ENCODE results near the gene FBXL14.

Gene FBXL14

DNA sequence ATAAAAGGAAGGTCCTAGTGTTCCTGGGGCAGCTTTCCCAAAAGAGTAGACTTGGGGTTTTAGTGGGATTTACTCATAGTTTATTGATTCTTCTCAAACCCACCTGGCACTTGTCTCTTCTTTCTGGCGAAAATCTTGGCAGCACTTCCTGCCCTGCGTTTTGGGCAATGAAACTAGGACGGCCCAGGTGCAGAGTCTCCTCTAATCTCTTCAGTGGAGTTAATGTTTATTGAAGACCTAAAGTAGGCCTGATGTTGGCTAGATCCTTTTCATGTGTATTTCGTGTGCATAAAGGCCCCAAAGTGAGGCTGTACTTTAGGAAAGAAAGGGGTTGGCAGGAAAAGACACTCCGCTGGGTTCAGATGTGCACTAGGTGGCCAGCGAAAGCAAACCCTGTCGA lies 39.8 kb upstream of the FBXL14 start:
- no CpG with 5 or more reads among the region's 7 CpGs for WGBS (ENCODE audit: insufficient coverage, insufficient read length)
- H3K27me3 ChIP-seq (ENCODE audit: control insufficient read depth, insufficient read depth, low read length) = peaks cover 29% of the 10 kb centered on the region
- no peak for DNase-seq (ENCODE audit: low read depth, low spot score)
- no peak overlapping the region for H3K4me3 ChIP-seq (ENCODE audit: low read length)
- no peak overlapping the region for H3K27ac ChIP-seq (ENCODE audit: low read length)
- no peaks in the 10 kb centered on the region for H3K9me3 ChIP-seq (ENCODE audit: control insufficient read depth, insufficient read depth, low read length)
- H3K36me3 ChIP-seq (ENCODE audit: control insufficient read depth, insufficient read depth, low read length) = no peaks in the 10 kb centered on the region
- H3K4me1 ChIP-seq (ENCODE audit: control insufficient read depth, insufficient read depth, low read length) = 0 out of 2 replicates have a peak, but pooled peaks cover 2% of the 10 kb centered on the region

DNA sequence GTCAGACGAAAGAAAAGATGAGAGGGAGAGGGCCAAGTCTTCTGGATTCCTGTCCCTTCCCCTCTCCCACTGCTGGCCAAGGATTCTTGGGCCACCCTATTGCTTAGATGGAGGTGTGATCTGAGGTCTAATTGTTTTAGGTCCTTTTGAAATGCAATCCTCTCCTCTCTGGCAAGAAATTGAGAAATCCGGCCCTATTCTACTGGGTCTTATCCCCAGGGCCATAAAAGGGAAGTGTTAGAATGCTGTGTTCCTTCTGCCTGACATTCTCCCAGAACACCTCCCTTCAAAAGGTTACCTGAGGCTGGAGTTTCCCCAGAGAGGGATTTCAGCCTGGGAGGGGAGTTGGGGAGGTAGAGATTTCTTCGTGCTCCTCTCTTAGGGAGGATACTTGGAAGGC lies 39.1 kb upstream of the FBXL14 start:
- no peak for DNase-seq (ENCODE audit: low read depth, low spot score)
- H3K27me3 ChIP-seq (ENCODE audit: control insufficient read depth, insufficient read depth, low read length) = peaks cover 32% of the 10 kb centered on the region

DNA sequence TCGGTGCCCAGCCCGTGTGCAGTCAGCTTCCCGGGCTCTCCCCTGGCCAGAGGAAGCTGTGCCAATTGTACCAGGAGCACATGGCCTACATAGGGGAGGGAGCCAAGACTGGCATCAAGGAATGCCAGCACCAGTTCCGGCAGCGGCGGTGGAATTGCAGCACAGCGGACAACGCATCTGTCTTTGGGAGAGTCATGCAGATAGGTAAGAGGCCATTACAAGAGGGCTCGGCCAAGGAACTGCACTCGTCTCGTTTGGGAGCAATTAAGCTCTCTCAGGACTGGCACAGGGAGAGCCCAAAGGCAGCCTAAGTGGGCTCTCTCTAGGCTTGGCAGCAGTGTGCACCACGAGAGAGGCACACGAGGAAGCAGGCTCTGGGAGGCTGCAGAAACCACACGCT lies 38.3 kb upstream of the FBXL14 start:
- no peak overlapping the region for H3K27ac ChIP-seq (ENCODE audit: low read length)
- H3K9me3 ChIP-seq (ENCODE audit: control insufficient read depth, insufficient read depth, low read length) = no peaks in the 10 kb centered on the region
- peaks cover 35% of the 10 kb centered on the region for H3K27me3 ChIP-seq (ENCODE audit: control insufficient read depth, insufficient read depth, low read length)
- H3K4me1 ChIP-seq (ENCODE audit: control insufficient read depth, insufficient read depth, low read length) = 0 out of 2 replicates have a peak, but pooled peaks cover 2% of the 10 kb centered on the region
- no peak for DNase-seq (ENCODE audit: low read depth, low spot score)
- H3K36me3 ChIP-seq (ENCODE audit: control insufficient read depth, insufficient read depth, low read length) = no peaks in the 10 kb centered on the region
- H3K4me3 ChIP-seq (ENCODE audit: low read length) = no peak overlapping the region
- no CpG with 5 or more reads among the region's 14 CpGs for WGBS (ENCODE audit: insufficient coverage, insufficient read length)

More for the DNA sequence above, 39.1 kb upstream of the FBXL14 start:
- Histone ChIP-seq H3K27ac (ENCODE audit: low read length) (no peak overlapping the region), H3K9me3 (ENCODE audit: control insufficient read depth, insufficient read depth, low read length) (no peaks in the 10 kb centered on the region), H3K4me1 (ENCODE audit: control insufficient read depth, insufficient read depth, low read length) (0 out of 2 replicates have a peak, but pooled peaks cover 2% of the 10 kb centered on the region), H3K36me3 (ENCODE audit: control insufficient read depth, insufficient read depth, low read length) (no peaks in the 10 kb centered on the region), H3K4me3 (ENCODE audit: low read length) (no peak overlapping the region)
- WGBS (ENCODE audit: insufficient coverage, insufficient read length) = no CpG with 5 or more reads among the region's 3 CpGs

DNA sequence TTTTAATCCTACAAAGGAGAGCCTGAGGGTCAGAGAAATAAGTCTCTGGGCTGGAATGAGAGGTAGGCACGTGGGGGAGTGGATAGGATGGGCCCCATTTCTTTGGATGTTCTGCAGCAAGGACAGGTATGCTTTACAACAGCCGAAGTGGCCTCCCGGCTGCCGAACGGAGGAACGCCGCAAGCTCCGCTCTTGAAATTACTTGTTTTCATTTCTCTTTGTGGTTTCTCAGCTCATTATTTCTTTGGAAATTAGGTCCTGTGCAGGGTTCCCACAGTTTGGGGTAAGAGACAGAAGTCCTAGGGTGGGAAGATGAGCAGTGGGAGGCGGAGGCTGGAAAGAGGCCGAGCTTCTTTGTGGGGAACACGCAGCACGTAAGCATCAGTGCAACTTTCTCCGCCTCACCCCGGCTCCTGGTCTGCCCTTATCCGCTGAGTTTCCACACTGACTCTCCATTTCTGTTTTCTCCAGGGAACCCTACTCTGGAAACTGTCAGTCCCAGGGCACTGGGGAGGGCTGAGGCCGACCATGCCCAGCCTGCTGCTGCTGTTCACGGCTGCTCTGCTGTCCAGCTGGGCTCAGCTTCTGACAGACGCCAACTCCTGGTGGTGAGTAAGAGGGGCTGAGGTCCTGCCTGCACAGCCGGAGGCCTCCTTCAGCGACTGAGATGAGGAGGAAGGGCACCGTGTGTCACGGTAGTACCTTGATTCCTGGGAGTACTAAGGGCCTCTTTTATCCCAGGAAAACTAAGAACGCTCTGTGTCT lies 36.6 kb upstream of the FBXL14 start:
- H3K36me3 ChIP-seq (ENCODE audit: control insufficient read depth, insufficient read depth, low read length) = no peaks in the 10 kb centered on the region
- H3K4me1 ChIP-seq (ENCODE audit: control insufficient read depth, insufficient read depth, low read length) = 0 out of 2 replicates have a peak, but pooled peaks cover 2% of the 10 kb centered on the region
- peaks cover 35% of the 10 kb centered on the region for H3K27me3 ChIP-seq (ENCODE audit: control insufficient read depth, insufficient read depth, low read length)
- H3K4me3 ChIP-seq (ENCODE audit: low read length) = no peak overlapping the region
- no peak for DNase-seq (ENCODE audit: low read depth, low spot score)
- WGBS (ENCODE audit: insufficient coverage, insufficient read length) = no CpG with 5 or more reads among the region's 23 CpGs
- no peaks in the 10 kb centered on the region for H3K9me3 ChIP-seq (ENCODE audit: control insufficient read depth, insufficient read depth, low read length)
- no peak overlapping the region for H3K27ac ChIP-seq (ENCODE audit: low read length)

DNA sequence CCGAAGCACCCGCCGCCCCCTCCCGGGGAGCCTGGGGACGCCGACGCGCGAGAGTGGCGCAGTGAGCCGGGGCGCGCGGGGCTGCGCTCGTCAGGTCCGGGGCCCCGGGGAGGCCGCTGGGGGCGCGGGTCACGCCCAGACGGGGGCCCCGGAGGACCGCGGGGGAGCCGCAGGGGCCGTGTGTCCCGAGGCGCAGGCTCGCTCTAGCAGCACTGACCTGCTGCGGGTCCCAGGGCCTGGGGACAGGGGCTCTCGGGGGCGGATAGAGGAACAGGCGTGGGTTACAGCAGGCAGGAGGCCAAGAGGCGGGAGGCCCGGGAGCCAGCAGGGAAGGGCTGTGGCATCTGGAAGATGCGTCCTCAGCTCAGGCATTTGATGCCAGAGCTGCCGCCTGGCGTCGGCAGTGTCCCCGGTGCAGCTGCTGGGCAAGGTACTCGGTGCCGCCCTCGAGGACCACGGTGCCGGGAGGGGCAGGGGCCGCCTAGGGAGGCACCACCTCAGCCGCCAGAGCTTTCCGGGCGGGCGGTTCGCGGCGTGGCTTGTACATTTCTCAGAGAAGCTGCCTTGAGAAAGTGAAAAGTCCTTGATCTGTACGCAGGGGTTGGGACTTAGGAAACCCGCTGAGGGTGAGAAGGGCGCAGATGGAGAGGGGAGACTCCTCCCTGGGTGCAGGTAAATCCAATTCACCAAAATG lies 35.9 kb upstream of the FBXL14 start:
- H3K36me3 ChIP-seq (ENCODE audit: control insufficient read depth, insufficient read depth, low read length) = no peaks in the 10 kb centered on the region
- no peak overlapping the region for H3K27ac ChIP-seq (ENCODE audit: low read length)
- H3K4me3 ChIP-seq (ENCODE audit: low read length) = peak overlapping the region; percentile 18; the same call in 1 of the 2 replicates
- no peak for DNase-seq (ENCODE audit: low read depth, low spot score)
- 0 out of 2 replicates have a peak, but pooled peaks cover 2% of the 10 kb centered on the region for H3K4me1 ChIP-seq (ENCODE audit: control insufficient read depth, insufficient read depth, low read length)
- peaks cover 35% of the 10 kb centered on the region for H3K27me3 ChIP-seq (ENCODE audit: control insufficient read depth, insufficient read depth, low read length)
- WGBS (ENCODE audit: insufficient coverage, insufficient read length) = no CpG with 5 or more reads among the region's 58 CpGs
- no peaks in the 10 kb centered on the region for H3K9me3 ChIP-seq (ENCODE audit: control insufficient read depth, insufficient read depth, low read length)

DNA sequence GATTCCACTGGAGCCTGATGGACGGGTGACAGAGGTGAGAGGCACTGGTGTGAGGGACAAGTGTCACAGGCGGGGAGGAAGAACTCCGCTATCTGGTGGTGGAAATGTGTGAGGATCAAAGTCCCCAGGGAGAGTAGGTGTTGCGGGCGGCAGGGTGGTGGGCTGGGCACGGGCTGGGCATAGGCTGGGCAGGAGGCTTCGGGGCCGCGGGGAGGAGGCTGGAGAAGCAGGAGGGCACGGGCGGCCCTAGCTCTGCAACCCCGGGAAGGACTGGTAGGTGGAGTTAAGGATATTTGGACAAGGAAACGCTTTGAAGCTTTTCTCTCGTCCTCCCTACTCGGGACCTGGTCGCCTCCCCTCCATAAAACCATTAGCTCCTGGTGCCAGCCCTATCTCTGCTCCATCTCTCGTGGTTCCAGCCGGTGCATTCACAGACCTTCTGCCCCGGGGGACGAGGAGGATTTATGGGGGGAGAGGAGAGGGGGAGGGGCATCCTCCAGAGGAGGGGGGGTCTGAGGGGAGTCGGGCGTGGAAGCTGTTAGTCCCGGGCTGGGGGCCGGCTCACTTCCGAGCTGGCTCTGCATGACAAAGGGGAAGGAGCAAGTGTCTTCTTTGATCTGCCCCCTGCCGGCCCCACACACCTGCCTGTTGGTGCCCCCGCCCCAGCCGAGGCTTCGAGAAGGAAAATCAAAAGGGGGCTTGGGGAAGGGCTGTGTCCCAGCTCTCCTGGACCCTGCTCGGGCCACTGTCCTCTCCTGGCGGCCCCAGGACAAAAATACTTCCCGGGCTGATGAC lies 35.2 kb upstream of the FBXL14 start:
- no peaks in the 10 kb centered on the region for H3K36me3 ChIP-seq (ENCODE audit: control insufficient read depth, insufficient read depth, low read length)
- 0 out of 2 replicates have a peak, but pooled peaks cover 2% of the 10 kb centered on the region for H3K4me1 ChIP-seq (ENCODE audit: control insufficient read depth, insufficient read depth, low read length)
- no peak for DNase-seq (ENCODE audit: low read depth, low spot score)
- H3K27me3 ChIP-seq (ENCODE audit: control insufficient read depth, insufficient read depth, low read length) = peaks cover 35% of the 10 kb centered on the region
- no CpG with 5 or more reads among the region's 32 CpGs for WGBS (ENCODE audit: insufficient coverage, insufficient read length)
- H3K27ac ChIP-seq (ENCODE audit: low read length) = no peak overlapping the region
- no peaks in the 10 kb centered on the region for H3K9me3 ChIP-seq (ENCODE audit: control insufficient read depth, insufficient read depth, low read length)
- peak overlapping the region; percentile 18; the same call in 1 of the 2 replicates for H3K4me3 ChIP-seq (ENCODE audit: low read length)

DNA sequence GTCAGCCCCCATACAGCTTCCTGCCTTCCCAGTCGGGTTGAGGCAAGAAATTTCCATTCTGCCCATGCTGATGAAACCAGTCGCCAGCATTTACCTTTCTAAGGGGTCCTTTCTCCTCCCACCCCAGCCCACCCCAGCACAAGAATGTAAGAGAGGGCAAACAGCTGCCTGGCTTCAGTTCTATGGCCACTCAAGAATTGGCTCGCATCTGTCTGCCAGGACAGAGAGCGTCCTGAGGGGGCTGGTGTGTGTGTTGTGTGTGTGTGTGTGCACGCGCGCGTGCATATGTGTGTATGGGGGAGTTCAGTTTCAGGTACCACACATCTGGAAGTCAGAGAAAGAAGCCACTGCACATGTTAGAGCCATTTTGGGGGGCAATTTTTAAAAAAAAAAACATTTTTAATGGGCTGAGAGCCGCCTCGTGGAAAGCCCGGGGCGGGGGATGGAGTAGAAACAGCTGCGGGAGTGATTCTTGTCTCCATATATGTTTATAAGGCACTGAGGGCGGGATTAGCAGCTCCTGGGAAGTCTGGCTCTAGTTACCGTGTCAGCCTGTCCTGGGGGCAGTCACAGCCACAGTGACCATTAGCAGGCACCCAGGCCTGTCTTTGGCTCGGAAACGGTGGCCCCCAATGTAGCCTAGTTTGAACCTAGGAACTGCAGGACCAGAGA lies 34.4 kb upstream of the FBXL14 start, which contains the start of gene WNT5B:
Gene WNT5B, plus strand, starts transcription at position 566 of the 672 bp plus-strand sequence. CDS start 2,124 bp downstream, outside the sequence.
- H3K36me3 ChIP-seq (ENCODE audit: control insufficient read depth, insufficient read depth, low read length) = no peaks in the 10 kb centered on the region
- no peak for DNase-seq (ENCODE audit: low read depth, low spot score)
- peaks cover 35% of the 10 kb centered on the region for H3K27me3 ChIP-seq (ENCODE audit: control insufficient read depth, insufficient read depth, low read length)
- H3K9me3 ChIP-seq (ENCODE audit: control insufficient read depth, insufficient read depth, low read length) = no peaks in the 10 kb centered on the region
- 0 out of 2 replicates have a peak, but pooled peaks cover 2% of the 10 kb centered on the region for H3K4me1 ChIP-seq (ENCODE audit: control insufficient read depth, insufficient read depth, low read length)
- peak within 1 kb of the TSS; percentile 18; the same call in 1 of the 2 replicates for H3K4me3 ChIP-seq (ENCODE audit: low read length)
- no peak within 1 kb of the TSS for H3K27ac ChIP-seq (ENCODE audit: low read length)
- no CpG with 5 or more reads among the region's 17 CpGs for WGBS (ENCODE audit: insufficient coverage, insufficient read length)

DNA sequence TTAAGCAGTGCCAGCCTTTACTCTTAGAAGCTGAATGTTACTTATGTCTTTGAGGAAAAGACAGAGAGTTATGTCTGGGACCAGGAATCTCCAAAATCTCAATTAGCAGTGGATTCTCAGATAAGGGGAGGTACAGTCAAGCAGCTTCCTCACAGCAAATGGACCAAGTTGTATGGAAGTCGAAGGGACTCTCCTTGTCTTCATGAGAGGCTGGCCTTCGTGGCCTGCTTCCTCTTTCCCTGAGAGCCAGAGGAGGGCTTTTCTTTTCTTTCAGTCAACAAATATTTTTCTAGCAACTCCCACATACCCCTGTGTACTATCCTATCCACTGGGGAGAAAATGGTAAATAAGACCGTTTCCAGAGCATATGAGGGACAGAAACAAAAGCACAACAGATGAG lies 28.0 kb upstream of the FBXL14 start:
- WGBS (ENCODE audit: insufficient coverage, insufficient read length) = no CpG with 5 or more reads among the region's 3 CpGs
- Histone ChIP-seq H3K27me3 (ENCODE audit: control insufficient read depth, insufficient read depth, low read length) (no peaks in the 10 kb centered on the region), H3K27ac (ENCODE audit: low read length) (no peak overlapping the region), H3K4me1 (ENCODE audit: control insufficient read depth, insufficient read depth, low read length) (no peaks in the 10 kb centered on the region), H3K9me3 (ENCODE audit: control insufficient read depth, insufficient read depth, low read length) (no peaks in the 10 kb centered on the region), H3K4me3 (ENCODE audit: low read length) (no peak overlapping the region), H3K36me3 (ENCODE audit: control insufficient read depth, insufficient read depth, low read length) (no peaks in the 10 kb centered on the region)
- DNase-seq (ENCODE audit: low read depth, low spot score) = no peak

DNA sequence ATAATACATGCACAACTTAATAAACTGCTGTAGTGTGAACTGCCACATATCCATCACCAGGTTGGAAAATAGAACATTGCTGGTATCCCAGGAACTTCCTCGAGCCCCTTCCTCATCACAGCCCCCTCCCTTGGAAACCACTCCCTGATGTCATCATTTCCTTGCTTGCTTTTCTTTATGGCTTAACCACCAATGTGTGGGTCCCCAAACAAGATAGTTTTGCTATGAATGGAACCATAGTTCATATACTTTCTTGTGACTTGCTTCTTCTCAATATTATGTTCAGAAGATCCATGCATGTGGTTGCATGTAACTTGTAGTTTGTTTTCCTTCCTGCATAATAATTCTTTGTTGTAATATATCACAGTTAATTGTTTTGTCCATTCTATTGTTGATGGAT lies 25.7 kb upstream of the FBXL14 start:
- Histone ChIP-seq H3K36me3 (ENCODE audit: control insufficient read depth, insufficient read depth, low read length) (no peaks in the 10 kb centered on the region), H3K4me3 (ENCODE audit: low read length) (no peak overlapping the region), H3K4me1 (ENCODE audit: control insufficient read depth, insufficient read depth, low read length) (no peaks in the 10 kb centered on the region), H3K27ac (ENCODE audit: low read length) (no peak overlapping the region), H3K9me3 (ENCODE audit: control insufficient read depth, insufficient read depth, low read length) (no peaks in the 10 kb centered on the region), H3K27me3 (ENCODE audit: control insufficient read depth, insufficient read depth, low read length) (no peaks in the 10 kb centered on the region)
- DNase-seq (ENCODE audit: low read depth, low spot score) = no peak
- WGBS (ENCODE audit: insufficient coverage, insufficient read length) = no CpG with 5 or more reads among the region's 1 CpG
